Umbilical cord (tissue), 2 donors: ENCODE results near the gene RNASEH2A. TPM values are rescaled to one million over a fixed set of nuclear protein-coding genes. Genes with fewer than 3 reads are reported as not detected.

Experiments
- DNase-seq: peaks from one replicate; pipeline ENCODE4 v3.0.0-alpha.2; 2015; ENCODE audit warnings: low spot score
- total RNA-seq: library from RNA; depleted of rRNA; stranded (reverse); fragments of >200 nt; gene quantifications from one replicate; pipeline ENCODE4 v1.2.3, GENCODE V29; 2014; ENCODE audit warnings: low replicate concordance; ENCODE audit not compliant: insufficient read depth

The RNASEH2A gene
- 5.3 TPM for total RNA-seq

- peak; percentile 92 for DNase-seq
Observed at GRCh38 chr19:12806242-12807081, at the start of gene RNASEH2A. TSS of gene RNASEH2A (plus strand) at chr19:12806584. CDS start at chr19:12806674, 90 bp downstream.

- DNase-seq, result peak; percentile 56
Observed at GRCh38 chr19:12757544-12758274, 48.7 kb upstream of the RNASEH2A start.

- DNase-seq, result no peak
Observed at GRCh38 chr19:12759686-12760085, 46.7 kb upstream of the RNASEH2A start.

GRCh38 chr19:12763100-12763499 lies 43.3 kb upstream of the RNASEH2A start:
- DNase-seq, result no peak

GRCh38 chr19:12764698-12765097 lies 41.7 kb upstream of the RNASEH2A start:
- no peak for DNase-seq

- peak; percentile 61 for DNase-seq
Observed at GRCh38 chr19:12766051-12766521, 40.3 kb upstream of the RNASEH2A start.

- DNase-seq, result no peak
Observed at GRCh38 chr19:12767150-12767549, 39.2 kb upstream of the RNASEH2A start.

GRCh38 chr19:12767666-12768065 lies 38.7 kb upstream of the RNASEH2A start:
- no peak for DNase-seq

GRCh38 chr19:12769689-12770088 lies 36.7 kb upstream of the RNASEH2A start:
- peak; percentile 16 for DNase-seq

- DNase-seq, result no peak
Observed at GRCh38 chr19:12770922-12771321, 35.5 kb upstream of the RNASEH2A start.

GRCh38 chr19:12772323-12772722 lies 34.1 kb upstream of the RNASEH2A start:
- peak; percentile 58 for DNase-seq

GRCh38 chr19:12773571-12773970 lies 32.8 kb upstream of the RNASEH2A start:
- DNase-seq, result peak; percentile 57

GRCh38 chr19:12774588-12775555 lies 31.5 kb upstream of the RNASEH2A start, which contains the start of gene HOOK2:
TSS of gene HOOK2 (minus strand) at chr19:12775552. CDS start at chr19:12775449, 103 bp downstream.
- peak; percentile 60 for DNase-seq

GRCh38 chr19:12777217-12778016 lies 29.0 kb upstream of the RNASEH2A start:
- peak; percentile 88 for DNase-seq

GRCh38 chr19:12778017-12778904 lies 28.1 kb upstream of the RNASEH2A start:
- DNase-seq, result peak; percentile 89

- no peak for DNase-seq
Observed at GRCh38 chr19:12778905-12779161, 27.6 kb upstream of the RNASEH2A start.

- DNase-seq, result peak; percentile 91
Observed at GRCh38 chr19:12779162-12779993, 27.0 kb upstream of the RNASEH2A start.

GRCh38 chr19:12782174-12782423 lies 24.3 kb upstream of the RNASEH2A start:
- DNase-seq, result no peak
